Measurements from ENCODE around the gene CT47C1. TPM values are rescaled to one million over a fixed set of nuclear protein-coding genes. Genes with fewer than 3 reads are reported as not detected.

The CT47C1 gene
- total and polyA plus RNA-seq, 10 of the 15 experiments (the other 5 are each of a cell fraction or from before 2014, with no cell fraction given): not detected

DNA sequence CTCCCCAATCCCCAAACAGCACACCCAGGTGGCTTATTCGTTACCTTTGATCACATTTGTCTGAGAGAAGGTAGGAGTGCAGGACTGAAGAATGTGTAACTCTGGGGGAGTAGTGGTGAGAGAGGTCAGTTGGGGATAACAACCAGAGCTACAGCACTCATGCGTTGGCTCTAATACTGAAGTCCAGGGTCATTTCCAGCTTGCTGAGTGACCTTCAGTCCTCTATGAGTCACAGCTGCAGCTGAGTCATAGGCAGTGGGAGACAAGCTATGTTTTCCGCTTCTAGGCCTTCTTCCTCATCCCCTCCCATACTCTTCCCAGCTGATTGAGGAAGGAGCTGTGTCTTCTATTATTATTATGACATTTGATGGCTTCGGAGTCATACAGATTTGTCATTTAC, 31.6 kb upstream of the CT47C1 start:
- H3K36me3 ChIP-seq (ENCODE audit: control insufficient read depth in 2 of 2, insufficient read depth in 2 of 2, low read length in 1 of 2): no peaks in the 10 kb centered on the region

More for the DNA sequence above, 31.6 kb upstream of the CT47C1 start:
- Histone ChIP-seq H3K79me2 (ENCODE audit: control insufficient read depth, insufficient read depth, low read length) (no peaks in the 10 kb centered on the region), H3K4me2 (ENCODE audit: control insufficient read depth, insufficient read depth) (no peak overlapping the region), H3K9ac (ENCODE audit: control insufficient read depth, insufficient read depth, low read length) (no peak overlapping the region), H2AFZ (ENCODE audit: control insufficient read depth, low read depth, low read length) (no peak overlapping the region), H4K20me1 (ENCODE audit: control insufficient read depth, insufficient read depth) (no peaks in the 10 kb centered on the region), H3K4me1 (ENCODE audit: control insufficient read depth, insufficient read depth, low read length) (no peaks in the 10 kb centered on the region), H3K27me3 (replicated peaks in 1 of 2; ENCODE audit: control insufficient read depth in 2 of 2, insufficient read depth in 2 of 2, low read length in 1 of 2) (no peaks in the 10 kb centered on the region; a peak in 1 of 4 replicates), H3K9me3 (replicated peaks; ENCODE audit: control insufficient read depth, insufficient read depth, low read length) (no peaks in the 10 kb centered on the region), H3K4me3 (no peak overlapping the region), H3K27ac (ENCODE audit: control insufficient read depth, insufficient read depth) (no peak overlapping the region)
- no TSS peak for BruUV-seq (replicated peaks)
- TF ChIP-seq MEF2A (IDR thresholded peaks at IDR 0.05; ENCODE audit: insufficient read depth, low read depth, low read length) (no peak), FOXM1 (IDR thresholded peaks at IDR 0.05; ENCODE audit: low read depth, low read length) (no peak), BHLHE40 (IDR thresholded peaks at IDR 0.05; ENCODE audit: borderline replicate concordance in 1 of 2, low read depth in 2 of 2, low read length in 1 of 2) (no peak)
- TF ChIP-seq, protein P1, sequence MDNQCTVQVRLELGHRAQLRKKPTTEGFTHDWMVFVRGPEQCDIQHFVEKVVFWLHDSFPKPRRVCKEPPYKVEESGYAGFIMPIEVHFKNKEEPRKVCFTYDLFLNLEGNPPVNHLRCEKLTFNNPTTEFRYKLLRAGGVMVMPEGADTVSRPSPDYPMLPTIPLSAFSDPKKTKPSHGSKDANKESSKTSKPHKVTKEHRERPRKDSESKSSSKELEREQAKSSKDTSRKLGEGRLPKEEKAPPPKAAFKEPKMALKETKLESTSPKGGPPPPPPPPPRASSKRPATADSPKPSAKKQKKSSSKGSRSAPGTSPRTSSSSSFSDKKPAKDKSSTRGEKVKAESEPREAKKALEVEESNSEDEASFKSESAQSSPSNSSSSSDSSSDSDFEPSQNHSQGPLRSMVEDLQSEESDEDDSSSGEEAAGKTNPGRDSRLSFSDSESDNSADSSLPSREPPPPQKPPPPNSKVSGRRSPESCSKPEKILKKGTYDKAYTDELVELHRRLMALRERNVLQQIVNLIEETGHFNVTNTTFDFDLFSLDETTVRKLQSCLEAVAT (IDR thresholded peaks at IDR 0.05): no peak
- TF ChIP-seq, protein P2, sequence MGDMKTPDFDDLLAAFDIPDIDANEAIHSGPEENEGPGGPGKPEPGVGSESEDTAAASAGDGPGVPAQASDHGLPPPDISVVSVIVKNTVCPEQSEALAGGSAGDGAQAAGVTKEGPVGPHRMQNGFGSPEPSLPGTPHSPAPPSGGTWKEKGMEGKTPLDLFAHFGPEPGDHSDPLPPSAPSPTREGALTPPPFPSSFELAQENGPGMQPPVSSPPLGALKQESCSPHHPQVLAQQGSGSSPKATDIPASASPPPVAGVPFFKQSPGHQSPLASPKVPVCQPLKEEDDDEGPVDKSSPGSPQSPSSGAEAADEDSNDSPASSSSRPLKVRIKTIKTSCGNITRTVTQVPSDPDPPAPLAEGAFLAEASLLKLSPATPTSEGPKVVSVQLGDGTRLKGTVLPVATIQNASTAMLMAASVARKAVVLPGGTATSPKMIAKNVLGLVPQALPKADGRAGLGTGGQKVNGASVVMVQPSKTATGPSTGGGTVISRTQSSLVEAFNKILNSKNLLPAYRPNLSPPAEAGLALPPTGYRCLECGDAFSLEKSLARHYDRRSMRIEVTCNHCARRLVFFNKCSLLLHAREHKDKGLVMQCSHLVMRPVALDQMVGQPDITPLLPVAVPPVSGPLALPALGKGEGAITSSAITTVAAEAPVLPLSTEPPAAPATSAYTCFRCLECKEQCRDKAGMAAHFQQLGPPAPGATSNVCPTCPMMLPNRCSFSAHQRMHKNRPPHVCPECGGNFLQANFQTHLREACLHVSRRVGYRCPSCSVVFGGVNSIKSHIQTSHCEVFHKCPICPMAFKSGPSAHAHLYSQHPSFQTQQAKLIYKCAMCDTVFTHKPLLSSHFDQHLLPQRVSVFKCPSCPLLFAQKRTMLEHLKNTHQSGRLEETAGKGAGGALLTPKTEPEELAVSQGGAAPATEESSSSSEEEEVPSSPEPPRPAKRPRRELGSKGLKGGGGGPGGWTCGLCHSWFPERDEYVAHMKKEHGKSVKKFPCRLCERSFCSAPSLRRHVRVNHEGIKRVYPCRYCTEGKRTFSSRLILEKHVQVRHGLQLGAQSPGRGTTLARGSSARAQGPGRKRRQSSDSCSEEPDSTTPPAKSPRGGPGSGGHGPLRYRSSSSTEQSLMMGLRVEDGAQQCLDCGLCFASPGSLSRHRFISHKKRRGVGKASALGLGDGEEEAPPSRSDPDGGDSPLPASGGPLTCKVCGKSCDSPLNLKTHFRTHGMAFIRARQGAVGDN (IDR thresholded peaks at IDR 0.05): no peak
- TF ChIP-seq, protein P3, sequence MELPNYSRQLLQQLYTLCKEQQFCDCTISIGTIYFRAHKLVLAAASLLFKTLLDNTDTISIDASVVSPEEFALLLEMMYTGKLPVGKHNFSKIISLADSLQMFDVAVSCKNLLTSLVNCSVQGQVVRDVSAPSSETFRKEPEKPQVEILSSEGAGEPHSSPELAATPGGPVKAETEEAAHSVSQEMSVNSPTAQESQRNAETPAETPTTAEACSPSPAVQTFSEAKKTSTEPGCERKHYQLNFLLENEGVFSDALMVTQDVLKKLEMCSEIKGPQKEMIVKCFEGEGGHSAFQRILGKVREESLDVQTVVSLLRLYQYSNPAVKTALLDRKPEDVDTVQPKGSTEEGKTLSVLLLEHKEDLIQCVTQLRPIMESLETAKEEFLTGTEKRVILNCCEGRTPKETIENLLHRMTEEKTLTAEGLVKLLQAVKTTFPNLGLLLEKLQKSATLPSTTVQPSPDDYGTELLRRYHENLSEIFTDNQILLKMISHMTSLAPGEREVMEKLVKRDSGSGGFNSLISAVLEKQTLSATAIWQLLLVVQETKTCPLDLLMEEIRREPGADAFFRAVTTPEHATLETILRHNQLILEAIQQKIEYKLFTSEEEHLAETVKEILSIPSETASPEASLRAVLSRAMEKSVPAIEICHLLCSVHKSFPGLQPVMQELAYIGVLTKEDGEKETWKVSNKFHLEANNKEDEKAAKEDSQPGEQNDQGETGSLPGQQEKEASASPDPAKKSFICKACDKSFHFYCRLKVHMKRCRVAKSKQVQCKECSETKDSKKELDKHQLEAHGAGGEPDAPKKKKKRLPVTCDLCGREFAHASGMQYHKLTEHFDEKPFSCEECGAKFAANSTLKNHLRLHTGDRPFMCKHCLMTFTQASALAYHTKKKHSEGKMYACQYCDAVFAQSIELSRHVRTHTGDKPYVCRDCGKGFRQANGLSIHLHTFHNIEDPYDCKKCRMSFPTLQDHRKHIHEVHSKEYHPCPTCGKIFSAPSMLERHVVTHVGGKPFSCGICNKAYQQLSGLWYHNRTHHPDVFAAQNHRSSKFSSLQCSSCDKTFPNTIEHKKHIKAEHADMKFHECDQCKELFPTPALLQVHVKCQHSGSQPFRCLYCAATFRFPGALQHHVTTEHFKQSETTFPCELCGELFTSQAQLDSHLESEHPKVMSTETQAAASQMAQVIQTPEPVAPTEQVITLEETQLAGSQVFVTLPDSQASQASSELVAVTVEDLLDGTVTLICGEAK (IDR thresholded peaks at IDR 0.05; ENCODE audit: borderline replicate concordance): no peak
- ChIA-PET SMC1A (ENCODE audit: uncharacterized antibody, unreplicated experiment) (no interaction called here), CTCF (interaction anchor here (0.6 kb wide), 1 partner anchor 562 kb away, joined by 3 read pairs; no protein-coding TSS in a partner anchor), POLR2A (no interaction called here), RAD21 (ENCODE audit: unreplicated experiment) (no interaction called here)
- DNase-seq (ENCODE audit: low read depth, low spot score) (no peak), ATAC-seq (no peak), FAIRE-seq (no peak)
- WGBS (ENCODE audit: insufficient coverage, insufficient replicate concordance, low lambda C conversion rate, missing lambda C conversion rate): 31% methylated on average over 4 of the region's 4 CpGs
- intact Hi-C loops (cut with micrococcal nuclease; ENCODE audit: unreplicated experiment): no loop called here
- in situ Hi-C loops (cut with MboI): no loop called here
